HCT116 (cell line): ENCODE results near the gene SLC66A3. TPM values are rescaled to one million over a fixed set of nuclear protein-coding genes. Genes with fewer than 3 reads are reported as not detected.

Experiments
- ATAC-seq: fragments of 200-7000 bp; cut with Tn5 transposase; 2 replicates; pipeline ENCODE4 v1.9.1; 2020; ENCODE audit warnings: mild to moderate bottlenecking, moderate library complexity
- Bru-seq: library from RNA; stranded (reverse); fragments of 400-500 nt; gene quantifications from one replicate; lab custom pipeline; 2021; lab: Mats Ljungman, UMichigan
- BruChase-seq, 2 experiments: library from RNA; stranded (reverse); fragments of 400-500 nt; gene quantifications; one replicate each; lab custom pipeline; 2021; lab: Mats Ljungman, UMichigan
- BruUV-seq: library from RNA; stranded (reverse); fragments of 400-500 nt; replicated peaks from 2 replicates; lab custom pipeline; 2021; lab: Mats Ljungman, UMichigan
- CTCF ChIA-PET: fragments of 300-600 bp; sonication (Branson Sonifier 250); formaldehyde crosslinking; loops from one replicate; lab custom pipeline; 2021; ENCODE audit warnings: antibody characterized with exemption; lab: Charles Lee
- POLR2A ChIA-PET: fragments of 300-600, 350-600 bp; sonication (Branson Sonifier 250); formaldehyde crosslinking; loops from one replicate; lab custom pipeline; 2021; ENCODE audit warnings: antibody characterized with exemption; lab: Charles Lee
- RAD21 ChIA-PET, 2 experiments: fragments of 300-600 bp; sonication (Branson Sonifier 250); formaldehyde crosslinking; loops; one replicate each; lab custom pipeline; 2023; ENCODE audit warnings: low total read pairs in 2 of 2; ENCODE audit not compliant: uncharacterized antibody in 2 of 2, unreplicated experiment in 2 of 2, low non-redundant PET in 1 of 2; lab: Charles Lee
- DNase-seq: peaks from one replicate; pipeline ENCODE4 v3.0.0-alpha.2; 2010; ENCODE audit warnings: low read depth, low spot score
- H2AFZ ChIP-seq: fragments of 200-600 bp; shearing (Covaris generic), sonication (generic); 2 replicates; pipeline ENCODE4 v1.6.1; 2017; ENCODE audit warnings: low read depth, mixed run types, mixed read lengths, antibody characterized with exemption, low read length; ENCODE audit not compliant: poor library complexity, severe bottlenecking
- H3K27ac ChIP-seq: 2 replicates; pipeline ENCODE4 v1.5.1; 2012; ENCODE audit warnings: low read depth, low read length
- H3K27me3 ChIP-seq: fragments of 200-600 bp; sonication (generic); 2 replicates; pipeline ENCODE4 v1.6.1; 2016; ENCODE audit warnings: mixed run types, low read length, mixed read lengths; ENCODE audit not compliant: insufficient read depth
- H3K36me3 ChIP-seq, 2 experiments: fragments of 200-500 bp in 1 of 2; fragments of 200-600 bp in 1 of 2; sonication (Bioruptor generic) in 1 of 2; sonication (generic) in 1 of 2; 2 replicates each; pipeline versions ENCODE4 v1.5.1 to v1.6.1; 2014 to 2016; ENCODE audit warnings: low read length in 2 of 2, inconsistent platforms in 1 of 2, mixed read lengths in 1 of 2, mixed run types in 1 of 2; ENCODE audit not compliant: insufficient read depth in 2 of 2, control insufficient read depth in 1 of 2
- H3K4me1 ChIP-seq, 2 experiments: fragments of 200-600 bp in 1 of 2; sonication (generic) in 1 of 2; 2 replicates each; pipeline versions ENCODE4 v1.5.1 to v1.6.1; 2012 to 2017; ENCODE audit warnings: low read length in 2 of 2, inconsistent platforms in 1 of 2, mild to moderate bottlenecking in 1 of 2, mixed read lengths in 1 of 2, mixed run types in 1 of 2, moderate library complexity in 1 of 2; ENCODE audit not compliant: insufficient read depth in 2 of 2, control insufficient read depth in 1 of 2
- H3K4me2 ChIP-seq: fragments of 200-600 bp; sonication (generic); 2 replicates; pipeline ENCODE4 v1.6.1; 2017; ENCODE audit warnings: mixed run types, low read length, mixed read lengths
- H3K4me3 ChIP-seq, 2 experiments: fragments of 200-600 bp in 1 of 2; sonication (generic) in 1 of 2; replicated peaks in 1 of 2; 2 replicates each; pipeline ENCODE4 v1.5.1; 2011 to 2016; ENCODE audit warnings: low read length in 2 of 2, control low read depth in 1 of 2, low read depth in 1 of 2, mild to moderate bottlenecking in 1 of 2, mixed read lengths in 1 of 2, mixed run types in 1 of 2
- H3K79me2 ChIP-seq: fragments of 200-600 bp; sonication (generic); 2 replicates; pipeline ENCODE4 v1.6.1; 2017; ENCODE audit warnings: mild to moderate bottlenecking, mixed run types, low read length, moderate library complexity, mixed read lengths; ENCODE audit not compliant: insufficient read depth
- H3K9ac ChIP-seq: fragments of 200-600 bp; sonication (generic); 2 replicates; pipeline ENCODE4 v1.6.1; 2016; ENCODE audit warnings: low read length, mixed read lengths
- H3K9me2 ChIP-seq: fragments of 200-600 bp; sonication (generic), shearing (Covaris generic); 2 replicates; pipeline ENCODE4 v1.6.1; 2017; ENCODE audit warnings: mixed run types, mild to moderate bottlenecking, moderate library complexity; ENCODE audit not compliant: insufficient read depth
- H3K9me3 ChIP-seq, 2 experiments: fragments of 200-500 bp in 1 of 2; fragments of 200-600 bp in 1 of 2; sonication (Bioruptor generic) in 1 of 2; sonication (generic) in 1 of 2; 2 replicates each; pipeline ENCODE4 v1.6.1; 2014 to 2017; ENCODE audit warnings: low read length in 2 of 2, mixed read lengths in 2 of 2, inconsistent platforms in 1 of 2, low read depth in 1 of 2, mild to moderate bottlenecking in 1 of 2, mixed run types in 1 of 2, moderate library complexity in 1 of 2; ENCODE audit not compliant: control insufficient read depth in 1 of 2, insufficient read depth in 1 of 2
- H4K20me1 ChIP-seq: fragments of 200-600 bp; sonication (generic), shearing (Covaris generic); 2 replicates; pipeline ENCODE4 v1.6.1; 2017; ENCODE audit warnings: mixed run types, mild to moderate bottlenecking, moderate library complexity; ENCODE audit not compliant: insufficient read depth
- CBX3 ChIP-seq: IDR thresholded peaks from 2 replicates; pipeline ENCODE4 v1.6.1; 2012; ENCODE audit warnings: low read depth
- EZH2 ChIP-seq: fragments of 200-600 bp; sonication (generic); IDR thresholded peaks from 2 replicates; pipeline ENCODE4 v1.6.1; 2017; ENCODE audit warnings: antibody characterized with exemption, mixed run types
- EZH2phosphoT487 ChIP-seq: fragments of 200-600 bp; IDR thresholded peaks from 2 replicates; pipeline ENCODE4 v1.6.1; 2018; ENCODE audit warnings: antibody characterized with exemption, borderline replicate concordance
- JUND ChIP-seq: IDR thresholded peaks from 2 replicates; pipeline ENCODE4 v1.6.1; 2012
- POLR2A ChIP-seq: IDR thresholded peaks from 2 replicates; pipeline ENCODE4 v1.7.0; 2011; ENCODE audit warnings: borderline replicate concordance; ENCODE audit not compliant: insufficient read depth, insufficient read length; ENCODE audit errors: extremely low read depth
- POLR2AphosphoS5 ChIP-seq: IDR thresholded peaks from 2 replicates; pipeline ENCODE4 v1.6.1; 2011; ENCODE audit warnings: mild to moderate bottlenecking, low read depth, low read length, moderate library complexity
- SIN3A ChIP-seq: IDR thresholded peaks from 2 replicates; pipeline ENCODE4 v1.6.1; 2012; ENCODE audit warnings: low read depth
- TCF7L2 ChIP-seq: IDR thresholded peaks from 2 replicates; pipeline ENCODE4 v1.7.0; 2011; ENCODE audit warnings: borderline replicate concordance, inconsistent platforms; ENCODE audit not compliant: insufficient read depth, insufficient read length; ENCODE audit errors: extremely low read depth
- ZFX ChIP-seq: fragments of 450-650 bp; IDR thresholded peaks from 2 replicates; pipeline ENCODE4 v1.6.1; 2017
- intact Hi-C: fragments of 100-400 bp; cut with micrococcal nuclease; formaldehyde crosslinking; loops from 2 replicates; pipeline ENCODE4 v1.10.0; 2022
- long read RNA-seq: library from polyadenylated mRNA; unstranded; transcript quantifications from one replicate; pipeline ENCODE4 v2.0.0, GENCODE V29; 2021; ENCODE audit not compliant: unreplicated experiment
- polyA plus RNA-seq: library from polyadenylated mRNA; unstranded; fragments of >200 nt; gene quantifications from 2 replicates; pipeline ENCODE4 v1.2.1, GENCODE V29; 2012; ENCODE audit warnings: missing spikeins
- total RNA-seq: library from RNA; stranded (reverse); gene quantifications from one replicate; pipeline ENCODE4 v1.2.1, GENCODE V29; 2021; ENCODE audit not compliant: unreplicated experiment
- TF ChIP-seq, protein P1 (sequence below): IDR thresholded peaks from 2 replicates; pipeline ENCODE4 v1.6.1; 2012
- TF ChIP-seq, protein P2 (sequence below): IDR thresholded peaks from 2 replicates; pipeline ENCODE4 v1.6.1; 2012
- TF ChIP-seq, protein P3 (sequence below): IDR thresholded peaks from 2 replicates; pipeline ENCODE4 v1.6.1; 2012; ENCODE audit warnings: low read depth
- TF ChIP-seq, protein P4 (sequence below), 3 experiments: fragments of 200-600 bp in 1 of 3; sonication (generic) in 1 of 3; IDR thresholded peaks in 2 of 3; conservative IDR thresholded peaks in 1 of 3; 2 replicates each; pipeline ENCODE4 v1.5.1; 2012 to 2017; ENCODE audit warnings: low read depth in 2 of 3, low read length in 2 of 3, antibody characterized with exemption in 1 of 3, borderline replicate concordance in 1 of 3, control low read depth in 1 of 3, mild to moderate bottlenecking in 1 of 3, mixed read lengths in 1 of 3, mixed run types in 1 of 3, moderate library complexity in 1 of 3; ENCODE audit not compliant: insufficient read depth in 1 of 3

SLC66A3 gene
- total RNA-seq = 15.9 TPM
- 25.7 and 34.9 TPM in 2 replicates for polyA plus RNA-seq
- Bru-seq, nascent RNA = percentile 57 among the genes with signal in this experiment
- BruChase-seq, experiment 1, labeled RNA remaining after a 6-hour chase = percentile 65 among the genes with signal in this experiment
- BruChase-seq, experiment 2, labeled RNA remaining after a 2-hour chase = percentile 67 among the genes with signal in this experiment
- long read RNA-seq, transcript PQLC3-201 (7 exons, 1,830 nt) = major isoform, 25 of 39 reads
- long read RNA-seq, partial matches to known transcripts = 3 of 39 reads
- long read RNA-seq, other reads (novel, unspliced or antisense) = 6 of 39 reads

DNA sequence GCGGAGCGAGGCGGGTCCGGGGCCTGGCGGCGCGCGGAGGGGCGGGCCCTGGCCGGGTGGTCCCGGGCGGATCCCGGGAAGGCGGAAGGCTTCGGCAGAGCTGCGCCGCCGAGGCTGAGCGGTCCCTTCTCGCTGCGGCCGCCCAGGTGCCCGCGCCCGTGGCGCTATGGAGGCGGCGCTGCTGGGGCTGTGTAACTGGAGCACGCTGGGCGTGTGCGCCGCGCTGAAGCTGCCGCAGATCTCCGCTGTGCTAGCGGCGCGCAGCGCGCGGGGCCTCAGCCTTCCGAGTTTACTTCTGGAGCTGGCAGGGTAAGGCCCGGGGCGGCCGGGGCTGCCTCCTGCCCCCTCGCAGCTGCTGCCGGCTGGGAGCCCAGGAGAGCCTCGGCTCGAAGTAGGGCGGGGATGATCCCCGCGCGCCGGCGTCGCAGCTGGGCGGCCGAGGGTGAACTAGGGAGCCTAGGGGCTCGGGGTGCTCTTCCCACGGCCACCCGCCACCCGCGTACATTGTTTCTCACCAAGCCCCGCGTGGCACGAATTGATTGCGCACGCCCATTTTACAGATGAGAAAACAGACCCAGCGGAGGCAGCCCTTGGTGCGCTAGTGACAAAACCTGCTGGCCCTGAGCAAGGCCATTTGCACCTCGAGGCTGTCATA lies at the start of gene SLC66A3:
Gene SLC66A3, plus strand, starts transcription at position 87 of the 655 bp plus-strand sequence. Its CDS starts 80 bp downstream, at position 167.
- intact Hi-C loops = no loop called here
- peak within 1 kb of the TSS; percentile 70 for H2AFZ ChIP-seq
- peak within 1 kb of the TSS; percentile 93 for H3K27ac ChIP-seq
- peaks cover 7 to 18% of the 10 kb centered on the region in 2 experiments; a peak in 3 of 4 replicates for H3K4me1 ChIP-seq
- H3K9me2 ChIP-seq = no peaks in the 10 kb centered on the region
- H3K36me3 ChIP-seq = no peaks in the 10 kb centered on the region
- no peaks in the 10 kb centered on the region for H3K79me2 ChIP-seq
- H3K9me3 ChIP-seq = no peaks in the 10 kb centered on the region
- no peaks in the 10 kb centered on the region for H3K27me3 ChIP-seq
- peak within 1 kb of the TSS; percentile 79 for H3K9ac ChIP-seq
- POLR2A ChIA-PET = interaction anchor here (0.6 to 2.1 kb wide), 2 partner anchors 22 to 128 kb away, joined by 3 to 9 read pairs; a partner anchor contains a TSS
- peak within 1 kb of the TSS; percentile 58 to 77 for H3K4me3 ChIP-seq
- peak; percentile 80 for ATAC-seq
- no TSS peak for BruUV-seq
- TF ChIP-seq EZH2phosphoT487 = no peak
- TF ChIP-seq CBX3 = no peak
- TF ChIP-seq, protein P1, sequence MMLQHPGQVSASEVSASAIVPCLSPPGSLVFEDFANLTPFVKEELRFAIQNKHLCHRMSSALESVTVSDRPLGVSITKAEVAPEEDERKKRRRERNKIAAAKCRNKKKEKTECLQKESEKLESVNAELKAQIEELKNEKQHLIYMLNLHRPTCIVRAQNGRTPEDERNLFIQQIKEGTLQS = no peak
- TF ChIP-seq POLR2A = peak; percentile 72
- peak; percentile 96 for TF ChIP-seq POLR2AphosphoS5
- TF ChIP-seq, protein P2, sequence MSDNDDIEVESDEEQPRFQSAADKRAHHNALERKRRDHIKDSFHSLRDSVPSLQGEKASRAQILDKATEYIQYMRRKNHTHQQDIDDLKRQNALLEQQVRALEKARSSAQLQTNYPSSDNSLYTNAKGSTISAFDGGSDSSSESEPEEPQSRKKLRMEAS = peak; percentile 67
- TF ChIP-seq SIN3A = peak; percentile 83
- TF ChIP-seq, protein P3, sequence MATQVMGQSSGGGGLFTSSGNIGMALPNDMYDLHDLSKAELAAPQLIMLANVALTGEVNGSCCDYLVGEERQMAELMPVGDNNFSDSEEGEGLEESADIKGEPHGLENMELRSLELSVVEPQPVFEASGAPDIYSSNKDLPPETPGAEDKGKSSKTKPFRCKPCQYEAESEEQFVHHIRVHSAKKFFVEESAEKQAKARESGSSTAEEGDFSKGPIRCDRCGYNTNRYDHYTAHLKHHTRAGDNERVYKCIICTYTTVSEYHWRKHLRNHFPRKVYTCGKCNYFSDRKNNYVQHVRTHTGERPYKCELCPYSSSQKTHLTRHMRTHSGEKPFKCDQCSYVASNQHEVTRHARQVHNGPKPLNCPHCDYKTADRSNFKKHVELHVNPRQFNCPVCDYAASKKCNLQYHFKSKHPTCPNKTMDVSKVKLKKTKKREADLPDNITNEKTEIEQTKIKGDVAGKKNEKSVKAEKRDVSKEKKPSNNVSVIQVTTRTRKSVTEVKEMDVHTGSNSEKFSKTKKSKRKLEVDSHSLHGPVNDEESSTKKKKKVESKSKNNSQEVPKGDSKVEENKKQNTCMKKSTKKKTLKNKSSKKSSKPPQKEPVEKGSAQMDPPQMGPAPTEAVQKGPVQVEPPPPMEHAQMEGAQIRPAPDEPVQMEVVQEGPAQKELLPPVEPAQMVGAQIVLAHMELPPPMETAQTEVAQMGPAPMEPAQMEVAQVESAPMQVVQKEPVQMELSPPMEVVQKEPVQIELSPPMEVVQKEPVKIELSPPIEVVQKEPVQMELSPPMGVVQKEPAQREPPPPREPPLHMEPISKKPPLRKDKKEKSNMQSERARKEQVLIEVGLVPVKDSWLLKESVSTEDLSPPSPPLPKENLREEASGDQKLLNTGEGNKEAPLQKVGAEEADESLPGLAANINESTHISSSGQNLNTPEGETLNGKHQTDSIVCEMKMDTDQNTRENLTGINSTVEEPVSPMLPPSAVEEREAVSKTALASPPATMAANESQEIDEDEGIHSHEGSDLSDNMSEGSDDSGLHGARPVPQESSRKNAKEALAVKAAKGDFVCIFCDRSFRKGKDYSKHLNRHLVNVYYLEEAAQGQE = no peak
- no peak for TF ChIP-seq EZH2
- TF ChIP-seq, protein P4, sequence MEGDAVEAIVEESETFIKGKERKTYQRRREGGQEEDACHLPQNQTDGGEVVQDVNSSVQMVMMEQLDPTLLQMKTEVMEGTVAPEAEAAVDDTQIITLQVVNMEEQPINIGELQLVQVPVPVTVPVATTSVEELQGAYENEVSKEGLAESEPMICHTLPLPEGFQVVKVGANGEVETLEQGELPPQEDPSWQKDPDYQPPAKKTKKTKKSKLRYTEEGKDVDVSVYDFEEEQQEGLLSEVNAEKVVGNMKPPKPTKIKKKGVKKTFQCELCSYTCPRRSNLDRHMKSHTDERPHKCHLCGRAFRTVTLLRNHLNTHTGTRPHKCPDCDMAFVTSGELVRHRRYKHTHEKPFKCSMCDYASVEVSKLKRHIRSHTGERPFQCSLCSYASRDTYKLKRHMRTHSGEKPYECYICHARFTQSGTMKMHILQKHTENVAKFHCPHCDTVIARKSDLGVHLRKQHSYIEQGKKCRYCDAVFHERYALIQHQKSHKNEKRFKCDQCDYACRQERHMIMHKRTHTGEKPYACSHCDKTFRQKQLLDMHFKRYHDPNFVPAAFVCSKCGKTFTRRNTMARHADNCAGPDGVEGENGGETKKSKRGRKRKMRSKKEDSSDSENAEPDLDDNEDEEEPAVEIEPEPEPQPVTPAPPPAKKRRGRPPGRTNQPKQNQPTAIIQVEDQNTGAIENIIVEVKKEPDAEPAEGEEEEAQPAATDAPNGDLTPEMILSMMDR (IDR thresholded peaks at IDR 0.05 in 2 of 3, conservative IDR thresholded peaks at IDR 0.05 in 1 of 3; ENCODE audit: borderline replicate concordance in 1 of 3, insufficient read depth in 1 of 3, low read depth in 2 of 3, low read length in 2 of 3) = no peak
- TF ChIP-seq JUND = no peak
- no peak for TF ChIP-seq TCF7L2
- TF ChIP-seq ZFX = peak; percentile 74; the same call in 1 of the 2 replicates
- DNase-seq = peak; percentile 59
- RAD21 ChIA-PET = interaction anchor here in 1 of 2 experiments (0.6 to 1.0 kb wide), 3 partner anchors 22 to 320 kb away, joined by 3 to 11 read pairs (median 4); a partner anchor contains a TSS
- H4K20me1 ChIP-seq = no peaks in the 10 kb centered on the region
- peak within 1 kb of the TSS; percentile 99 for H3K4me2 ChIP-seq
- CTCF ChIA-PET = interaction anchor here (0.7 to 1.4 kb wide), 2 partner anchors 23 to 323 kb away, joined by 3 to 11 read pairs; a partner anchor contains a TSS
